A549 (cell line): ENCODE measurements around the gene FBXW9.

Experiments
- CHD2 ChIP-seq: fragments of 150-350 bp; IDR thresholded peaks from 2 replicates; pipeline ENCODE4 v1.6.1; 2014; ENCODE audit warnings: low read length; ENCODE audit not compliant: partially characterized antibody
- E2F6 ChIP-seq: IDR thresholded peaks from 2 replicates; pipeline ENCODE4 v1.6.1; 2012; ENCODE audit warnings: low read depth, borderline replicate concordance
- JUN ChIP-seq, 2 experiments: fragments of >200 bp; sonication (Bioruptor Twin); formaldehyde crosslinking; IDR thresholded peaks; 2 replicates in 1 of 2; 3 replicates in 1 of 2; pipeline ENCODE4 v1.6.1; 2016 to 2017
- MAFK ChIP-seq: fragments of 450-650 bp; IDR thresholded peaks from 2 replicates; pipeline ENCODE4 v1.6.1; 2014; ENCODE audit not compliant: partially characterized antibody
- POLR2A ChIP-seq: IDR thresholded peaks from 2 replicates; pipeline ENCODE4 v1.6.1; 2012; ENCODE audit warnings: mild to moderate bottlenecking, low read length
- TF ChIP-seq, protein P1 (sequence below): fragments of >200 bp; sonication (Bioruptor Twin); formaldehyde crosslinking; IDR thresholded peaks from 3 replicates; pipeline ENCODE4 v1.6.1; 2016
- TF ChIP-seq, protein P2 (sequence below): fragments of >200 bp; sonication (Bioruptor Twin); formaldehyde crosslinking; IDR thresholded peaks from 3 replicates; pipeline ENCODE4 v1.5.1; 2016
- TF ChIP-seq, protein P3 (sequence below): IDR thresholded peaks from 2 replicates; pipeline ENCODE4 v1.6.1; 2012

DNA sequence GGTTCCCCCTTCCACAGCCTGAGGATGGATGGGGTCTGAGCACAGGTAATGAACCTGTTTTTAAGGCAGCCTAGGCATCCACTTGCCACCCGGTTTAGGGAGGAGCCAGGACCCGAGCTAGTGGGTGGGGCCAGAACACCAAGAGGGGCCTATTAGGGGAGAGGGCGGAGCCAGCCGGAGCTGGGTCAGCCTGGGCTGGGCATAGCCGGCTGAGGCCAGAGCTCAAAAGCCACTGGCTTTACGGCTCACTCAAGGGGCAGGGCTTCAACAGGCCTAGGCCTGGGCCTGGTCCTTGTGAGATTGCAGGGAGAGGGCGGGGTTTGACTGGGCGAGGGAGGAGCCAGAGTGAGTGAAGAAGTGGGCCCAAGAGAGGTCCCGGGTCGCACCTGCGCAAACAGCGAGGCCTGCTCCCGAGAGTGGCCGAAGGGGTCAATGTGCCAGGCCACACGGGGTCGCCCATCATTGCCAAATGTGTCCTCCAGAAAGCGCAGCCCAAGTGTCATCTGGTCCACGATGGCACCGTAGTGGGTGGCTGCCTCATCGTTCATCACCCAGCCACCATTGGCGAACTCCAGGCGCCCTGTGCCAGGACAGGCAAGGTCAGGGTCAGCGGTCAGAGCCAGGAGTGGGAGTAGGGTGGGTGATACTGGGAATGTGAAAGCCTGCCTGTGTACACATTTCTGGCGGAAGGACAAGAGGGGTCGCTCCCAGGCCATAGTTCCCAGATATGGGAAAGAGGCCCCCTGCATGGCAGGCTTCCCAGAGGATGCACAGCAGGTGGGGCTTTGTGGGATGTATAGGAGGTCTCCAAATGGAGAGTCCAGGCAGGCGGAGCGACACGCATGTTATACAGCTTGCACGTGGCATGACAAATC lies 31.8 kb downstream of the FBXW9 start:
- TF ChIP-seq, protein P1, sequence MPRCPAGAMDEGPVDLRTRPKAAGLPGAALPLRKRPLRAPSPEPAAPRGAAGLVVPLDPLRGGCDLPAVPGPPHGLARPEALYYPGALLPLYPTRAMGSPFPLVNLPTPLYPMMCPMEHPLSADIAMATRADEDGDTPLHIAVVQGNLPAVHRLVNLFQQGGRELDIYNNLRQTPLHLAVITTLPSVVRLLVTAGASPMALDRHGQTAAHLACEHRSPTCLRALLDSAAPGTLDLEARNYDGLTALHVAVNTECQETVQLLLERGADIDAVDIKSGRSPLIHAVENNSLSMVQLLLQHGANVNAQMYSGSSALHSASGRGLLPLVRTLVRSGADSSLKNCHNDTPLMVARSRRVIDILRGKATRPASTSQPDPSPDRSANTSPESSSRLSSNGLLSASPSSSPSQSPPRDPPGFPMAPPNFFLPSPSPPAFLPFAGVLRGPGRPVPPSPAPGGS = no peak
- no peak for TF ChIP-seq JUN (IDR thresholded peaks at IDR 0.05)
- TF ChIP-seq MAFK = no peak
- TF ChIP-seq CHD2 = no peak
- TF ChIP-seq, protein P2, sequence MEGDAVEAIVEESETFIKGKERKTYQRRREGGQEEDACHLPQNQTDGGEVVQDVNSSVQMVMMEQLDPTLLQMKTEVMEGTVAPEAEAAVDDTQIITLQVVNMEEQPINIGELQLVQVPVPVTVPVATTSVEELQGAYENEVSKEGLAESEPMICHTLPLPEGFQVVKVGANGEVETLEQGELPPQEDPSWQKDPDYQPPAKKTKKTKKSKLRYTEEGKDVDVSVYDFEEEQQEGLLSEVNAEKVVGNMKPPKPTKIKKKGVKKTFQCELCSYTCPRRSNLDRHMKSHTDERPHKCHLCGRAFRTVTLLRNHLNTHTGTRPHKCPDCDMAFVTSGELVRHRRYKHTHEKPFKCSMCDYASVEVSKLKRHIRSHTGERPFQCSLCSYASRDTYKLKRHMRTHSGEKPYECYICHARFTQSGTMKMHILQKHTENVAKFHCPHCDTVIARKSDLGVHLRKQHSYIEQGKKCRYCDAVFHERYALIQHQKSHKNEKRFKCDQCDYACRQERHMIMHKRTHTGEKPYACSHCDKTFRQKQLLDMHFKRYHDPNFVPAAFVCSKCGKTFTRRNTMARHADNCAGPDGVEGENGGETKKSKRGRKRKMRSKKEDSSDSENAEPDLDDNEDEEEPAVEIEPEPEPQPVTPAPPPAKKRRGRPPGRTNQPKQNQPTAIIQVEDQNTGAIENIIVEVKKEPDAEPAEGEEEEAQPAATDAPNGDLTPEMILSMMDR = no peak
- TF ChIP-seq, protein P3, sequence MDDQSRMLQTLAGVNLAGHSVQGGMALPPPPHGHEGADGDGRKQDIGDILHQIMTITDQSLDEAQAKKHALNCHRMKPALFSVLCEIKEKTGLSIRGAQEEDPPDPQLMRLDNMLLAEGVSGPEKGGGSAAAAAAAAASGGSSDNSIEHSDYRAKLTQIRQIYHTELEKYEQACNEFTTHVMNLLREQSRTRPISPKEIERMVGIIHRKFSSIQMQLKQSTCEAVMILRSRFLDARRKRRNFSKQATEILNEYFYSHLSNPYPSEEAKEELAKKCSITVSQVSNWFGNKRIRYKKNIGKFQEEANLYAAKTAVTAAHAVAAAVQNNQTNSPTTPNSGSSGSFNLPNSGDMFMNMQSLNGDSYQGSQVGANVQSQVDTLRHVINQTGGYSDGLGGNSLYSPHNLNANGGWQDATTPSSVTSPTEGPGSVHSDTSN = no peak
- TF ChIP-seq POLR2A = no peak
- TF ChIP-seq E2F6 = no peak
